NCI-H1694 (cell line): ENCODE data around the gene KRTAP2-2.
"Not testable (repeated sequence)": the region's sequence is repeated elsewhere in the genome, so short reads cannot be mapped to it uniquely, and the experiment has no call there.

Experiments used
- DNase-seq: peaks from one replicate; lab custom pipeline; 2025; lab: John Stamatoyannopoulos, UW

Gene KRTAP2-2

GRCh38 chr17:41055130-41055529 is at the start of gene KRTAP2-2:
TSS of gene KRTAP2-2 (minus strand) at chr17:41055230. CDS start at chr17:41055211, 19 bp downstream.
- DNase-seq = not testable (repeated sequence)

DNA sequence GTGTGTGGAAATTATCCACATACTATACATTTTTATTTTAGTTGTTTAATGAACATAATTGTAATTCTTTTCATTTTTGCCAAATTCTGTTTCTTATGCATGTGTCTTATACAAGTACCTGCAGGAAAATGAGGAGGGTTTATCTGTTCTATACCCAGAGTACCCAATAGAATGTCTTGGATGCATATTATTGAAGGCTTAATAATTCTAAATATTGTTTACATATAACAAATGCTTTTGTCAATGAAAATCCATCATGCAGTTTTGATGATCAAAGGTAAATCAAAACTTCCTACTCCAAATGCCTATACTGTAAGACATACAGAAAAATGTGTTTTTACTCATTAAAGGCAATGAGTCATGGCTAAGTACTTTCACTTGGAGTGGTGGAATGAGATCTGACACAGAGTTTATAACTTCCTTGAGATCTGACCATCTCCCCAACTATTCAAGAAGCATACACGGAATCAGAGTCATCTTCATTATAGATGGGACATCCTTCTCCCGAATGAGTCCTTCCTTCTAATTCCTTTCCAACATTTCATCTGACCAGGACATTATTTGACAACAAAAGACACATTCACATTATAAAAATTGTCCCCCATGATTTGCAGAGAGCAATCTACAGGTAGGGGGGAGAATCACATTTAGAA is 49.5 kb upstream of the KRTAP2-2 start:
- DNase-seq = not testable (repeated sequence)

DNA sequence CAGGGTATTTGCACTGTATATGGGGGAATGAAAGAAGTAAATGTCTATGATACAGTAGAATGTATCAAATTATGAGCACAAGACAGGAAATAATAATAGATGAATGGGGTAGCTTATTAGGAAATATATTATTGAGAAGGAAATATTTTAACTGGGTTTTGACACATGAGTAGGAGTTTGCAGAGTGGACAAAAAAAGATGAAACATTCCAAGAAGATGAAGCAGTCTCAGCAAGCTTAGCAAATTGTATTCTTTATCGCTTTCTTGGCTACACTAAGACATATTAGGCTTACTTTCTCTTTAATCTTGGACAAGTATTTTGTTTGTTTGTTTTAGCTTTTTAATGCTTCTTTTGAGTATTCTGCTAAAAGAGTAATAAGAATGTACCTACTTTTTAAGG is 48.9 kb upstream of the KRTAP2-2 start:
- DNase-seq = no peak

DNA sequence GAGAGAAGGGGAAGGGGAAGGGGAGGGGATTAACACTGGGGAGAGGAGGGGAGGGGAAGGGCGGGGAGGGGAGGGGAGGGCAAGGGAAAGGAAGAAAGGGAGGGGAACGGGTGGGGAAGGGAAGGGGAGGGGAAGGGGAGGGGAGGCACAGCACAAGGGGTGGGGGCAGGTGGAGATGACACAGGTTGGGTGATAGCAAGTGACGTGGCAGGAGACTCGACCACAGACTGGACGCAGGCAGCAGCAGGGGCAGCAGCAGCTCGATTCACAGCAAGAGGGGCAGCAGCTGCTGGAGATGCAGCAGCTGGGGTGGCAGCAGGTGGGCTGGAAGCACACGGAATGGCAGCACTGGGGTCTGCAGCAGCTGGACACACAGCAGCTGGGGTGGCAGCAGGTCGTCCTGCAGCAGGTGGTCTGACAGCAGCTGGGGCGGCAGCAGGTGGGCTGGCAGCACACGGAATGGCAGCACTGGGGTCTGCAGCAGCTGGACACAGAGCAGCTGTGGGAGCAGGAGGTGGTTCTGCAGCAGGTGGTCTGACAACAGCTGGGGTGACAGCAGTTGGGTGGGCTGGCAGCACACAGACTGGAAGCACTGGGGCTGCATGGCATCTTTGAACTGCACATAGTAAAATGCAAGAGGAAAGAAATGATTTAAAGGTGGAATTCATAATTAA is 46.7 kb upstream of the KRTAP2-2 start, which contains the start of gene KRTAP4-16:
TSS of gene KRTAP4-16 (minus strand) at position 624 of the 674 bp plus-strand sequence. CDS start at position 624, 0 bp downstream.
- DNase-seq = no peak

GRCh38 chr17:41099682-41100480 is 44.9 kb upstream of the KRTAP2-2 start:
- DNase-seq = not testable (repeated sequence)

- DNase-seq = no peak
These were observed 43.5 kb upstream of the KRTAP2-2 start for GRCh38 chr17:41098481-41098880.

GRCh38 chr17:41098042-41098441 is 43.0 kb upstream of the KRTAP2-2 start, which contains the start of gene KRTAP4-8:
TSS of gene KRTAP4-8 (minus strand) at chr17:41098142. CDS start at chr17:41098084, 58 bp downstream.
- DNase-seq = no peak

DNA sequence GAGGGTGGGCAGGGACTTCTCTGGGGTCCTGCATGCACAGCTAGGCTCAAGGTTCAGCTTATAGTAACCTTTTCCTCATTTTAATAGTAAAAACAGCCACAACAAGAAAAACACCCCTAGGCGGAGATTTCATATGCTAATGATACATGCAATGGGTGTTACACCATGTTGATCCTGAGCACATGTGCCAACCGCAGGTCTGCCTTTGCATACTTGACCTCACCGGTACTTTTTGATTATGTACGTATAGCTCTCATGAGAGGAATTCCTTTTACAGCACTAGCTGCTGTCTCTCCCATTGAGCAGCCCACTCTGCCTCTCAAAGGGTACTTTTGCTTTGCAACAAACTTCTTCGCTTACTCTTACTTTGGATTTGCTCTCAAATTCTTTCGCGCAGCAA is 41.0 kb upstream of the KRTAP2-2 start:
- DNase-seq = no peak

GRCh38 chr17:41088760-41089352 is 33.8 kb upstream of the KRTAP2-2 start:
- DNase-seq = not testable (repeated sequence)

- DNase-seq = not testable (repeated sequence)
These were observed 29.2 kb upstream of the KRTAP2-2 start, which contains the start of gene KRTAP4-7 for GRCh38 chr17:41084100-41084856. TSS of gene KRTAP4-7 (plus strand) at chr17:41084150. CDS start at chr17:41084207, 57 bp downstream.

DNA sequence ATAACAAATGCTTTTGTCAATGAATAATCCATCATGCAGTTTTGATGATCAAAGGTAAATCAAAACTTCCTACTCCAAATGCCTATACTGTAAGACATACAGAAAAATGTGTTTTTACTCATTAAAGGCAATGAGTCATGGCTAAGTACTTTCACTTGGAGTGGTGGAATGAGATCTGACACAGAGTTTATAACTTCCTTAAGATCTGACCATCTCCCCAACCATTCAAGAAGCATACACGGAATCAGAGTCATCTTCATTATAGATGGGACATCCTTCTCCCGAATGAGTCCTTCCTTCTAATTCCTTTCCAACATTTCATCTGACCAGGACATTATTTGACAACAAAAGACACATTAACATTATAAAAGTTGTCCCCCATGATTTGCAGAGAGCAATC is 28.4 kb upstream of the KRTAP2-2 start:
- DNase-seq = not testable (repeated sequence)

GRCh38 chr17:41082626-41083025 is 27.6 kb upstream of the KRTAP2-2 start:
- DNase-seq = no peak

- DNase-seq = no peak
These were observed 21.8 kb upstream of the KRTAP2-2 start for GRCh38 chr17:41076788-41077187.

GRCh38 chr17:41073676-41074075 is 18.6 kb upstream of the KRTAP2-2 start:
- DNase-seq = no peak

DNA sequence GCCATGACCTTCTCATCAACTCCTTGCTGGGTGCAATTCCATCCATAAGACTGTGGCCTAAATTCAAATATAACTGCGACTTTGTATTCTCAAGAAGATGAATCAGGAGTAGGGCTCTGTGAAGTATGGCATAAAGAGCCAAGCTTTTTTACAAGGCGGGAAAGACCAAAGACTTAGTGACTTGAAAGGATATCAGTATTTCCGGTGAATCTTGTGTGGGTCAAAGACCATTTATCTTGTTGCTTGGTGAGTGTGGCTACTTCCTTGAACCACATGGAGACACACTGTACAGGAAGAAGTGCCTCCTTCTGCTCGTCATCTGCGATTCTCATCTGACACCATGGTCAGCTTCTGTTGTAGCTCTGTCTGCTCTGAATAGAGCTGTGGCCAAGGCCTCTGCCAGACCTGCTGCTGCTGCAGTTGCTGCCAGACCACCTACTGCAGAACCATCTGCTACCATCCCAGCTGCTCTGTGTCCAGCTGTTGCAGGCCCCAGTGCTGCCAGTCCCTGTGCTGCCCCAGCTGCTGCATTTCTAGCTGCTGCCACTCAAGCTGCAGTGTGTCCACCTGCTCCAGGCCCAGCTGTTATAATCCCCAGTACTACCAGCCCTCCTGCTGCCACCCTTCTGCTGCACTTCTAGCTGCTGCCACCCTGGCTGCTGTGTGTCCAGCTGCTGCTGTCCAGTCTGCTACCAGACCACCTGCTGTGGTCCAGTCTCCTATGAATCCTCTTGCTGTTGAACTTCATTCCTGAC is 16.8 kb upstream of the KRTAP2-2 start:
- DNase-seq = no peak

GRCh38 chr17:41069031-41069430 is 14.0 kb upstream of the KRTAP2-2 start:
- no peak for DNase-seq

- no peak for DNase-seq
These were observed 12.3 kb upstream of the KRTAP2-2 start for GRCh38 chr17:41067281-41067680.

DNA sequence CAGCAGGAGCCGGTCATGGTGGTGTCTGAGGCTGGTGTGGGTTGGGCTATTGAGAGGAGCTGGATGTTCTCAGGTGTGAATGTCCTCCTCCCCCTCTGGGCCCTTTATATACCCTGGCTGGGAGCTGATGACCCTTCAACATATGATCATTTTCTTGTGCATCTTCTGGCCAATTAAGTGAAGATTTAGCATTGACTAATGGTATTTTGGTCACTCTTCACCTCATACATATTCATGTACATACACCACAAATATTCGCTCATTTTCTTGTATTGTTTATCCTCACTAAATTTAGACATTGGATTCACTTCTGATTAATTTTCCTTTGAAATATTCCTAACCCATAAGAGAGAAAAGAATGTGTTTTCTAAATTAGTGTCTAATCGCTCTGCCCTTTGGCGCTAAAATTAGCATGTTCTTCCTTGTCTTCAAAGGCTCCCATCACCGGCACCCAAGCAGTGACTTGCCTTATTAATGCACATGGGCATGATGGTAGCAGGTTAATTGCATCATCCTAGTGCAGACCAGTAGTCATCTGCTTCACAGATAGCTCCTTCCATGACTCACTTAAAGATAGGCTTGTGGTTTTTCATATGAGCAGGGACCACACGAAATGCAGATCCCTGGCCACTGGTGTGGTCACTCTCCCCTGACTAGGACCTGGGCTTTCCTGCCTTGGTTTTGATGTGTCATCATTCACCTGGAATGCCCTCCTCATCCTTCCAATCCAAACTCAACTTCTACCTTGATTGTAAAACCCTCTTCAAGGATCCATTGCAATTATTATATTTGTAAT is 11.0 kb upstream of the KRTAP2-2 start, which contains the start of gene KRTAP2-4:
TSS of gene KRTAP2-4 (minus strand) at position 51 of the 796 bp plus-strand sequence. CDS start at position 17, 34 bp downstream.
- no peak for DNase-seq

DNA sequence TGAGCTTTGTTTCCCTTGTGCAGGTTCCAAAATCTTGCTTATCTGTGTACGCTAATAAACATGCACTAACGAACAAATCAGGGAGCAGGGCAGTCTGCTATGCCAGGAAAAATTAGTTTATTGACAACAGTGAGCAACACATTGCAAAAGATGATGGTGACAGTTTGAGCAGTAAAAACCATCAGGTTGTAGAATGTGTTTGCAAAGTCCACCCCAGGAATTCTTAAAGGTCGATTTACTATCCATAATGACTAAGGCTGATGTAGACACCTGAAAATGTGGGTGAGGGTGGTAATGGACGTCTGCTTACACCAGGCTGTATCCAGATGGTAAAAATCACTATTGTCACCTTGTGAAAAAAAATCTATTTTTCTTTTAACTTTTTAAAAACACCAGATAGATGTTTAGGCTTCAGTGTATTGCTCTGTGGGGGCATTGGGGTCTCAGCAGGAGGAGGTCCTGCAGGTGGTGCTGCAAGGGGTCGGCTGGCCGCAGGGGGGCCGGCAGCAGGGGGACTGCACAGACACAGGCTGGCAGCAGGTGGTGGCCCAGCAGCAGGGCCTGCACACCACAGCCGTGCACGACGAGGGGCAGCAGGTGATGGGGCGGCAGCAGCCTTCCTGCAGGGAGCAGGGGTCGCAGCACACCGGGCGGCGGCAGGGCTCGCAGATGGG is 10.1 kb upstream of the KRTAP2-2 start:
- DNase-seq = not testable (repeated sequence)
